Measurements from ENCODE around the gene PLCB4. TPM values are rescaled to one million over a fixed set of nuclear protein-coding genes. Genes with fewer than 3 reads are reported as not detected.

PLCB4 gene
- total RNA-seq, 1 donor from 2014 or later = 21.2 TPM

DNA sequence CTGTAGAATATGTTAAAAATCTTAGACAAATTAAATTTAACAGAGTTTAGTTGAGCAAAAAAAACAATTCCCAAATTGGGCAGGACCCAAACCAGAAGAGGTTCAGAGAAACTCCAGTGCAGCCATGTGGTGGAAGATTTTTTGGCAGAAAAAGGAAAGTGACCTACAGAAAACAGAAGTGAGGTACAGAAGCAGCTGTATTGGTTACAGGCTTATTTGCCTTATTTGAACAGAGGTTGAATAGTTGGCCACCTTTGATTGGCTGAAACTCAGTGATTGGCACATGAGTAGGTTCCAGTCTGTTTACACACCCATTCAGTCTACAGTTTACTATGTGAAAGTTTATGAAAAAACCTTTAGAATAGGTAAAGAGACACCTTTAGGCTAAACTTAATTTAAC is 334.6 kb downstream of the PLCB4 start:
- TF ChIP-seq, protein P1, sequence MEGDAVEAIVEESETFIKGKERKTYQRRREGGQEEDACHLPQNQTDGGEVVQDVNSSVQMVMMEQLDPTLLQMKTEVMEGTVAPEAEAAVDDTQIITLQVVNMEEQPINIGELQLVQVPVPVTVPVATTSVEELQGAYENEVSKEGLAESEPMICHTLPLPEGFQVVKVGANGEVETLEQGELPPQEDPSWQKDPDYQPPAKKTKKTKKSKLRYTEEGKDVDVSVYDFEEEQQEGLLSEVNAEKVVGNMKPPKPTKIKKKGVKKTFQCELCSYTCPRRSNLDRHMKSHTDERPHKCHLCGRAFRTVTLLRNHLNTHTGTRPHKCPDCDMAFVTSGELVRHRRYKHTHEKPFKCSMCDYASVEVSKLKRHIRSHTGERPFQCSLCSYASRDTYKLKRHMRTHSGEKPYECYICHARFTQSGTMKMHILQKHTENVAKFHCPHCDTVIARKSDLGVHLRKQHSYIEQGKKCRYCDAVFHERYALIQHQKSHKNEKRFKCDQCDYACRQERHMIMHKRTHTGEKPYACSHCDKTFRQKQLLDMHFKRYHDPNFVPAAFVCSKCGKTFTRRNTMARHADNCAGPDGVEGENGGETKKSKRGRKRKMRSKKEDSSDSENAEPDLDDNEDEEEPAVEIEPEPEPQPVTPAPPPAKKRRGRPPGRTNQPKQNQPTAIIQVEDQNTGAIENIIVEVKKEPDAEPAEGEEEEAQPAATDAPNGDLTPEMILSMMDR (conservative IDR thresholded peaks at IDR 0.05) = no peak
- no peak overlapping the region for H3K27ac Mint-ChIP-seq
- no peaks in the 10 kb centered on the region for H3K9me3 Mint-ChIP-seq
- H3K4me3 Mint-ChIP-seq = no peak overlapping the region
- H3K4me1 Mint-ChIP-seq (ENCODE audit: unreplicated experiment) = peaks cover 1% of the 10 kb centered on the region
- no peaks in the 10 kb centered on the region for H3K27me3 Mint-ChIP-seq
- DNase-seq (ENCODE audit: extremely low spot score, unreplicated experiment) = no peak
- H3K36me3 Mint-ChIP-seq = no peaks in the 10 kb centered on the region

GRCh38 chr20:9407805-9408421 is 339.0 kb downstream of the PLCB4 start:
- Mint-ChIP-seq H3K4me1 (ENCODE audit: unreplicated experiment) (peaks cover 7% of the 10 kb centered on the region), H3K27ac (no peak overlapping the region), H3K27me3 (no peaks in the 10 kb centered on the region), H3K9me3 (no peaks in the 10 kb centered on the region), H3K36me3 (peaks cover 4% of the 10 kb centered on the region), H3K4me3 (no peak overlapping the region)
- DNase-seq (ENCODE audit: extremely low spot score, unreplicated experiment) = no peak
- TF ChIP-seq, protein P1 (conservative IDR thresholded peaks at IDR 0.05) = peak; percentile 94

DNA sequence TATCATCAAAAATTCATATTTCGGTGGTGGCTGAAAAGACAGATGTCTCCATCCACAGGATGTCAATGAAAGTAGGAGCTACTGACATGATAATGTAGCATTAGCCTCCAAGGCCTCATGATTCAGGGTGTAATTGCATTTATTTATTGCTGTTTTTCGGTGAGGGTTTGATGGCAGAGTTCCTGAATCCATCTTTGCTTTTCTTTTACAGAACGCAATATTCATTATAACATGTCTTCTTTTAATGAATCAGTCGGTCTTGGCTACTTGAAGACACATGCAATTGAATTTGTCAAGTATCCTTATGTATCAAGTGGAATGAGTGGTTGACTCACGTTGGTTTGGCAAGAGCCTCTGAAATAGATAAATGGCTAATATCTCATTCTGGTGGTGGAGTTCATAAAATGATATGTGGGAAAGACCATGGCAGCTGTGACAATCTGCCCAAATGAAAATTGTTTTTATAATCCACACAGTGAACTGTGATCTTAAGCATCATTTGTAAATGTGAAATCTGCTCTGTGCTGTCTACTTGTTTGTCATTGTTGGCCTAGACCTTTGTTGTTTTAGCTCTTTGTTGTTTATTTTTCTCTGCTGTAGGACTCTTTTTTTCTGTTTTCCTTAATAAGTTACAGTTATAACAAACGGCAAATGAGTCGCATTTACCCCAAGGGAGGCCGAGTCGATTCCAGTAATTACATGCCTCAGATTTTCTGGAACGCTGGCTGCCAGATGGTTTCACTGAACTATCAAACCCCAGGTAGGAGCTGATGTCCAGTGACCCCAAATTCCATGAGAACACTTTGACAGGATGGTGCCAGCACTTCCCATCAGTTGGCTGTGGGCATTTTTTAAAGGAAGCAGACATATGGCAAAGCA is 339.8 kb downstream of the PLCB4 start:
- peaks cover 4% of the 10 kb centered on the region for H3K36me3 Mint-ChIP-seq
- no peak overlapping the region for H3K27ac Mint-ChIP-seq
- no peaks in the 10 kb centered on the region for H3K27me3 Mint-ChIP-seq
- no peak for DNase-seq (ENCODE audit: extremely low spot score, unreplicated experiment)
- H3K9me3 Mint-ChIP-seq = no peaks in the 10 kb centered on the region
- peaks cover 7% of the 10 kb centered on the region for H3K4me1 Mint-ChIP-seq (ENCODE audit: unreplicated experiment)
- H3K4me3 Mint-ChIP-seq = no peak overlapping the region
- TF ChIP-seq, protein P1 (conservative IDR thresholded peaks at IDR 0.05) = peak; percentile 37

- no peak for DNase-seq (ENCODE audit: extremely low spot score, unreplicated experiment)
- no peaks in the 10 kb centered on the region for H3K9me3 Mint-ChIP-seq
- peaks cover 7% of the 10 kb centered on the region for H3K4me1 Mint-ChIP-seq (ENCODE audit: unreplicated experiment)
- H3K27me3 Mint-ChIP-seq = no peaks in the 10 kb centered on the region
- H3K27ac Mint-ChIP-seq = no peak overlapping the region
- H3K36me3 Mint-ChIP-seq = peaks cover 4% of the 10 kb centered on the region
- H3K4me3 Mint-ChIP-seq = no peak overlapping the region
- TF ChIP-seq, protein P1 (conservative IDR thresholded peaks at IDR 0.05) = no peak
Measured at GRCh38 chr20:9409352-9409751, 340.5 kb downstream of the PLCB4 start.

DNA sequence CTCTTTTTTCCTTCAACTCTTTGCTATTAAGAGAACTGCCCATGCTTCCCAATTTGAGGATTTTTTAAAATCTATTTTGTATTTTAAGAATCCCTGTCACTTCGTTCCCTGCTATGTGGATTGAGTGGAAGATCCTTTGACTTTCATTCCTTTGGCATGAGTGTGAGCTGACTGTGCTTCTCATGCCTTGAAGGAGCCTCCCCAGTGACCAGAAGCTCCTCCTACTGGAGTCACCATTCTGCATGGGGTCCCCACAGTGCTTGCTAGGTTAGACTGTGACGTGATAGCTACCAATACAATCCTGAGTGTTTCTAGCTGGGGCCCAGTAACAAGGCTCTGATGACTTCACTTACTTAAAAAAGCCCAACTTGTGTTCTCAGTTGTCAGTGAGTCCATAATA is 341.1 kb downstream of the PLCB4 start:
- H3K27ac Mint-ChIP-seq = no peak overlapping the region
- no peaks in the 10 kb centered on the region for H3K27me3 Mint-ChIP-seq
- peaks cover 4% of the 10 kb centered on the region for H3K36me3 Mint-ChIP-seq
- no peak overlapping the region for H3K4me3 Mint-ChIP-seq
- no peaks in the 10 kb centered on the region for H3K9me3 Mint-ChIP-seq
- H3K4me1 Mint-ChIP-seq (ENCODE audit: unreplicated experiment) = peaks cover 7% of the 10 kb centered on the region
- TF ChIP-seq, protein P1 (conservative IDR thresholded peaks at IDR 0.05) = no peak
- DNase-seq (ENCODE audit: extremely low spot score, unreplicated experiment) = no peak

All from type B pancreatic cell (in vitro differentiated cells).